OCI-LY3 (cell line): ENCODE data around the gene NEMP2.

ENCODE experiments used
- H2AFZ ChIP-seq: fragments of 200-600, 300-600 bp; shearing (Covaris generic); 2 replicates; pipeline ENCODE4 v1.6.0; 2014; ENCODE audit warnings: antibody characterized with exemption, low read depth, low read length
- H3K27ac ChIP-seq: fragments of 200-600, 300-600 bp; sonication (generic); 2 replicates; pipeline ENCODE4 v1.5.1; 2014; ENCODE audit warnings: mild to moderate bottlenecking, low read length, moderate library complexity, mixed read lengths
- H3K27me3 ChIP-seq: fragments of 200-600, 300-600 bp; sonication (generic); 2 replicates; pipeline ENCODE4 v1.6.1; 2014; ENCODE audit warnings: low read depth, low read length, mixed read lengths
- H3K36me3 ChIP-seq: fragments of 200-600, 300-600 bp; sonication (generic); replicated peaks from 2 replicates; pipeline ENCODE3; 2014; ENCODE audit warnings: low read depth, low read length, mixed read lengths
- H3K4me1 ChIP-seq: fragments of 300-600, 200-600 bp; sonication (generic); 2 replicates; pipeline ENCODE4 v1.6.1; 2014; ENCODE audit warnings: low read length, mixed read lengths
- H3K4me2 ChIP-seq: fragments of 200-600, 300-600 bp; sonication (generic); 2 replicates; pipeline ENCODE4 v1.6.1; 2014; ENCODE audit warnings: low read length, mixed read lengths
- H3K4me3 ChIP-seq: fragments of 300-600, 200-600 bp; sonication (generic); 2 replicates; pipeline ENCODE4 v1.5.1; 2014; ENCODE audit warnings: antibody characterized with exemption, mild to moderate bottlenecking, low read length, moderate library complexity
- H3K79me2 ChIP-seq: fragments of 300-600, 200-600 bp; shearing (Covaris generic); 2 replicates; pipeline ENCODE4 v1.6.1; 2014; ENCODE audit warnings: mild to moderate bottlenecking, low read length, mixed read lengths
- H3K9ac ChIP-seq: fragments of 300-600, 200-600 bp; shearing (Covaris generic); 2 replicates; pipeline ENCODE4 v1.6.0; 2014; ENCODE audit warnings: mild to moderate bottlenecking, low read length, moderate library complexity
- H3K9me3 ChIP-seq: fragments of 200-600, 300-600 bp; shearing (Covaris generic); 2 replicates; pipeline ENCODE4 v1.6.1; 2014; ENCODE audit warnings: low read length, mixed read lengths; ENCODE audit not compliant: insufficient read depth
- H4K20me1 ChIP-seq: fragments of 200-600, 300-600 bp; sonication (generic); 2 replicates; pipeline ENCODE4 v1.6.1; 2016; ENCODE audit warnings: low read length, mixed read lengths; ENCODE audit not compliant: insufficient read depth
- CTCF ChIP-seq: fragments of 200-600, 300-600 bp; sonication (generic); IDR thresholded peaks from 2 replicates; pipeline ENCODE4 v1.5.1; 2014; ENCODE audit warnings: antibody characterized with exemption, low read length, low read depth
- EZH2phosphoT487 ChIP-seq: fragments of 200-600 bp; shearing (Covaris generic); IDR thresholded peaks from 2 replicates; pipeline ENCODE4 v1.6.1; 2018; ENCODE audit warnings: antibody characterized with exemption, mixed run types, low read depth

The NEMP2 gene

GRCh38 chr2:190465060-190465459, 69.5 kb downstream of the NEMP2 start:
- Histone ChIP-seq H4K20me1 (no peaks in the 10 kb centered on the region; the same call in 1 of the 2 replicates), H2AFZ (no peak overlapping the region), H3K4me1 (no peaks in the 10 kb centered on the region), H3K9ac (no peak overlapping the region), H3K27me3 (no peaks in the 10 kb centered on the region), H3K9me3 (no peaks in the 10 kb centered on the region), H3K36me3 (no peaks in the 10 kb centered on the region), H3K4me3 (no peak overlapping the region), H3K27ac (no peak overlapping the region), H3K4me2 (no peak overlapping the region), H3K79me2 (no peaks in the 10 kb centered on the region)
- TF ChIP-seq EZH2phosphoT487 (no peak), CTCF (no peak)

- Histone ChIP-seq H3K27me3 (no peaks in the 10 kb centered on the region), H3K36me3 (no peaks in the 10 kb centered on the region), H3K27ac (no peak overlapping the region), H3K79me2 (no peaks in the 10 kb centered on the region), H3K4me2 (no peak overlapping the region), H3K4me1 (no peaks in the 10 kb centered on the region), H3K9ac (no peak overlapping the region), H2AFZ (no peak overlapping the region), H3K9me3 (no peaks in the 10 kb centered on the region), H4K20me1 (no peaks in the 10 kb centered on the region; the same call in 1 of the 2 replicates), H3K4me3 (no peak overlapping the region)
- TF ChIP-seq EZH2phosphoT487 (no peak), CTCF (no peak)
These were observed 71.9 kb downstream of the NEMP2 start for GRCh38 chr2:190462611-190463010.

GRCh38 chr2:190462181-190462580, 72.3 kb downstream of the NEMP2 start:
- H3K4me2 ChIP-seq: no peak overlapping the region

GRCh38 chr2:190460487-190460886, 74.0 kb downstream of the NEMP2 start:
- TF ChIP-seq CTCF (no peak), EZH2phosphoT487 (no peak)
- Histone ChIP-seq H3K27me3 (no peaks in the 10 kb centered on the region), H3K9ac (no peak overlapping the region), H3K4me1 (peaks cover 2% of the 10 kb centered on the region; the same call in 1 of the 2 replicates), H3K9me3 (no peaks in the 10 kb centered on the region), H3K4me2 (no peak overlapping the region), H2AFZ (no peak overlapping the region), H3K36me3 (no peaks in the 10 kb centered on the region), H3K27ac (no peak overlapping the region), H4K20me1 (no peaks in the 10 kb centered on the region; the same call in 1 of the 2 replicates), H3K79me2 (no peaks in the 10 kb centered on the region), H3K4me3 (no peak overlapping the region)

More at GRCh38 chr2:190462181-190462580, 72.3 kb downstream of the NEMP2 start:
- no peaks in the 10 kb centered on the region for H3K36me3 ChIP-seq
- H2AFZ ChIP-seq: no peak overlapping the region
- H3K79me2 ChIP-seq: no peaks in the 10 kb centered on the region
- no peak overlapping the region for H3K27ac ChIP-seq
- TF ChIP-seq CTCF: no peak
- TF ChIP-seq EZH2phosphoT487: no peak
- H3K9ac ChIP-seq: no peak overlapping the region
- no peaks in the 10 kb centered on the region for H3K9me3 ChIP-seq
- H3K4me1 ChIP-seq: no peaks in the 10 kb centered on the region
- no peaks in the 10 kb centered on the region; the same call in 1 of the 2 replicates for H4K20me1 ChIP-seq
- no peaks in the 10 kb centered on the region for H3K27me3 ChIP-seq
- H3K4me3 ChIP-seq: no peak overlapping the region
